IMR-90 (cell line): ENCODE data around the gene RUBCN. TPM values are rescaled to one million over a fixed set of nuclear protein-coding genes. Genes with fewer than 3 reads are reported as not detected.
A peak's percentile ranks its signal among the peaks of the same experiment; 100 is the strongest.
"Not testable (repeated sequence)": the region's sequence is repeated elsewhere in the genome, so short reads cannot be mapped to it uniquely, and the experiment has no call there.

ENCODE experiments used
- ATAC-seq: fragments of 200-7000 bp; cut with Tn5 transposase; 2 replicates; pipeline ENCODE4 v1.9.1; 2020; ENCODE audit warnings: low read depth, mild to moderate bottlenecking, moderate library complexity
- BruUV-seq: library from RNA; stranded (reverse); fragments of 400-500 nt; replicated peaks from 2 replicates; lab custom pipeline; 2021; lab: Mats Ljungman, UMichigan
- CTCF ChIA-PET: fragments of 300-600 bp; formaldehyde crosslinking; extraction: SDS; loops from one replicate; lab custom pipeline; 2021; ENCODE audit warnings: antibody characterized with exemption; lab: Yijun Ruan, JAX
- POLR2A ChIA-PET: fragments of 300-600 bp; sonication (Branson Sonifier 250); formaldehyde crosslinking; loops from one replicate; lab custom pipeline; 2022; ENCODE audit warnings: antibody characterized with exemption; ENCODE audit not compliant: unreplicated experiment; lab: Charles Lee
- DNase-seq: peaks from one replicate; pipeline ENCODE4 v3.0.0; 2013
- H2AFZ ChIP-seq: replicated peaks from 2 replicates; pipeline ENCODE3; 2013; ENCODE audit warnings: low read length, mild to moderate bottlenecking; ENCODE audit not compliant: poor library complexity
- H2AK5ac ChIP-seq: 2 replicates; pipeline ENCODE4 v1.6.1; 2013; ENCODE audit warnings: low read depth, low read length, inconsistent platforms
- H2AK9ac ChIP-seq: replicated peaks from 2 replicates; pipeline ENCODE3; 2013; ENCODE audit warnings: mild to moderate bottlenecking, low read depth, low read length, moderate library complexity; ENCODE audit not compliant: poor library complexity
- H2BK120ac ChIP-seq: 2 replicates; pipeline ENCODE4 v1.6.1; 2013; ENCODE audit warnings: low read depth, low read length, inconsistent platforms
- H2BK15ac ChIP-seq: 3 replicates; pipeline ENCODE4 v1.6.1; 2013; ENCODE audit warnings: low read depth, low read length, inconsistent platforms
- H2BK20ac ChIP-seq: 2 replicates; pipeline ENCODE4 v1.6.1; 2013; ENCODE audit warnings: low read depth, mild to moderate bottlenecking, inconsistent platforms, low read length, moderate library complexity
- H2BK5ac ChIP-seq: 2 replicates; pipeline ENCODE4 v1.6.1; 2013; ENCODE audit warnings: mild to moderate bottlenecking, low read depth, low read length, inconsistent platforms; ENCODE audit not compliant: poor library complexity, severe bottlenecking
- H3K14ac ChIP-seq: replicated peaks from 2 replicates; pipeline ENCODE4 v1.6.1; 2013; ENCODE audit warnings: low read depth, low read length, inconsistent platforms
- H3K18ac ChIP-seq: 2 replicates; pipeline ENCODE4 v1.6.1; 2013; ENCODE audit warnings: low read depth, low read length, control low read depth
- H3K23ac ChIP-seq: 2 replicates; pipeline ENCODE4 v1.6.1; 2013; ENCODE audit warnings: low read depth, low read length, inconsistent platforms
- H3K27ac ChIP-seq: 2 replicates; pipeline ENCODE4 v1.5.1; 2013; ENCODE audit warnings: mild to moderate bottlenecking, control low read depth, low read length; ENCODE audit not compliant: insufficient read depth
- H3K27me3 ChIP-seq: 2 replicates; pipeline ENCODE4 v1.6.1; 2013; ENCODE audit warnings: low read length; ENCODE audit not compliant: control insufficient read depth, insufficient read depth
- H3K36me3 ChIP-seq: 2 replicates; pipeline ENCODE4 v1.6.1; 2013; ENCODE audit warnings: low read length, mixed read lengths; ENCODE audit not compliant: control insufficient read depth, insufficient read depth
- H3K4ac ChIP-seq: 2 replicates; pipeline ENCODE4 v1.6.1; 2013; ENCODE audit warnings: low read depth, low read length, inconsistent platforms
- H3K4me1 ChIP-seq: 2 replicates; pipeline ENCODE4 v1.6.1; 2013; ENCODE audit warnings: low read length, mixed read lengths; ENCODE audit not compliant: control insufficient read depth, insufficient read depth
- H3K4me2 ChIP-seq: 2 replicates; pipeline ENCODE4 v1.6.1; 2013; ENCODE audit warnings: low read depth, mild to moderate bottlenecking, control low read depth, low read length, moderate library complexity
- H3K4me3 ChIP-seq: 2 replicates; pipeline ENCODE4 v1.5.1; 2013; ENCODE audit warnings: low read depth, mild to moderate bottlenecking, control low read depth, low read length, moderate library complexity; ENCODE audit not compliant: insufficient read depth
- H3K56ac ChIP-seq: 2 replicates; pipeline ENCODE4 v1.6.1; 2013; ENCODE audit warnings: low read length, inconsistent platforms; ENCODE audit not compliant: insufficient read depth; ENCODE audit errors: extremely low read depth
- H3K79me1 ChIP-seq, 2 experiments: 2 replicates each; pipeline ENCODE4 v1.6.1; 2013; ENCODE audit warnings: low read length in 2 of 2, inconsistent platforms in 1 of 2, low read depth in 1 of 2
- H3K9ac ChIP-seq: 2 replicates; pipeline ENCODE4 v1.6.1; 2013; ENCODE audit warnings: low read depth, low read length, control low read depth
- H3K9me1 ChIP-seq: 2 replicates; pipeline ENCODE4 v1.6.1; 2013; ENCODE audit warnings: low read length, inconsistent platforms; ENCODE audit not compliant: insufficient read depth
- H3K9me3 ChIP-seq: 2 replicates; pipeline ENCODE4 v1.6.1; 2013; ENCODE audit warnings: low read length; ENCODE audit not compliant: control insufficient read depth, insufficient read depth
- H4K20me1 ChIP-seq: 2 replicates; pipeline ENCODE4 v1.6.1; 2013; ENCODE audit warnings: low read length, inconsistent platforms; ENCODE audit not compliant: insufficient read depth
- H4K5ac ChIP-seq: 2 replicates; pipeline ENCODE4 v1.6.1; 2013; ENCODE audit warnings: mild to moderate bottlenecking, low read depth, low read length, control low read depth
- H4K8ac ChIP-seq, 2 experiments: 2 replicates each; pipeline ENCODE4 v1.6.1; 2013; ENCODE audit warnings: low read depth in 2 of 2, low read length in 2 of 2, control low read depth in 1 of 2, inconsistent platforms in 1 of 2
- H4K91ac ChIP-seq: 2 replicates; pipeline ENCODE4 v1.6.1; 2013; ENCODE audit warnings: low read depth, low read length, inconsistent platforms; ENCODE audit not compliant: insufficient read depth
- CTCF ChIP-seq: conservative IDR thresholded peaks from 2 replicates; pipeline ENCODE4 v1.5.1; 2012; ENCODE audit warnings: mild to moderate bottlenecking, low read depth, low read length, improper control_type of control experiment
- SMC3 ChIP-seq: fragments of 150-350 bp; IDR thresholded peaks from 2 replicates; pipeline ENCODE4 v1.6.1; 2016; ENCODE audit warnings: low read depth, mild to moderate bottlenecking, antibody characterized with exemption, low read length, moderate library complexity
- WGBS, 2 experiments: methylation state at CpG; one replicate each; pipeline versions ENCODE4 v1.1.5 to v1.1.7; 2013; ENCODE audit warnings: missing lambda C conversion rate in 2 of 2; ENCODE audit not compliant: insufficient read length in 1 of 2; ENCODE audit errors: extremely low coverage in 2 of 2; 5-methylcytosine and 5-hydroxymethylcytosine counted together
- dilution Hi-C: fragments of 300-500 bp; cut with HindIII; formaldehyde crosslinking; loops from one replicate; pipeline ENCODE4 v1.14.3; 2018; ENCODE audit warnings: low sequenced_read_pairs; ENCODE audit not compliant: unreplicated experiment
- in situ Hi-C: fragments of 300-500 bp; cut with MboI; formaldehyde crosslinking; loops from 3 replicates; pipeline ENCODE4 v1.14.3; 2019; ENCODE audit warnings: low sequenced_read_pairs, inconsistent platforms, mixed read lengths
- intact Hi-C: fragments of 100-400 bp; cut with micrococcal nuclease; formaldehyde crosslinking; loops from 2 replicates; pipeline ENCODE4 v1.10.0; 2022
- polyA plus RNA-seq, 3 experiments: library from polyadenylated mRNA; depleted of rRNA; stranded (reverse); fragments of >200 nt; gene quantifications; 2 replicates each; pipeline ENCODE4 v1.2.3, GENCODE V29; 2012; ENCODE audit warnings: low replicate concordance in 1 of 3
- total RNA-seq: library from RNA; depleted of rRNA; stranded (reverse); fragments of >200 nt; gene quantifications from 2 replicates; pipeline ENCODE4 v1.2.3, GENCODE V29; 2012

Gene RUBCN
- total and polyA plus RNA-seq, 2 of the 4 experiments (the other 2 are of a cell fraction), result 10.8 to 12.6 TPM

DNA sequence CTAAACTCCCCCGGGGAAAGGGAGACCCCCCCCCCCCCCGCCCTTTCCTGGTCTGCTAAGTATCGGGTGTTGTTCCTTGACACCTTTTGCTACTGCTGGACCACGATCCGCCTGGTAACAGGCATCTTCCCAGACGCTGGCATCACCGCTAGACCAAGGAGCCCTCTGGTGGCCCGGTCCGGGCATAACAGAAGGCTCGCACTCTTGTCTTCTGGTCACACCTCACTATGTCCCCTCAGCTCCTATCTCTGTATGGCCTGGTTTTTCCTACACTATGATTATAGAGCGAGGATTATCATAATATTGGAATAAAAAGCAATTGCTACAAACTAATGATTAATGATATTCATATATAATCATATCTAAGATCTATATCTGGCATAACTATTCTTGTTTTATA lies 104.7 kb downstream of the RUBCN start:
- DNase-seq, in situ Hi-C loops: not testable (repeated sequence)
- no CpG with 5 or more reads among the region's 11 CpGs for WGBS, 2 experiments

GRCh38 chr3:197630766-197631165 lies 105.9 kb downstream of the RUBCN start:
- CTCF ChIA-PET, intact Hi-C loops: not testable (repeated sequence)

More for the DNA sequence above, 104.7 kb downstream of the RUBCN start:
- H3K79me1 ChIP-seq, H4K8ac ChIP-seq, H3K14ac ChIP-seq, H4K20me1 ChIP-seq, H3K56ac ChIP-seq, H3K18ac ChIP-seq, H3K9ac ChIP-seq, H3K4me3 ChIP-seq, H4K91ac ChIP-seq, H3K27ac ChIP-seq, H3K23ac ChIP-seq, H3K36me3 ChIP-seq, H2AK9ac ChIP-seq, H2BK20ac ChIP-seq, ATAC-seq, H3K4me1 ChIP-seq, H3K4ac ChIP-seq, intact Hi-C loops, POLR2A ChIA-PET, H3K27me3 ChIP-seq, H3K9me1 ChIP-seq, dilution Hi-C loops, H2BK15ac ChIP-seq, H2BK5ac ChIP-seq, CTCF ChIA-PET, H2BK120ac ChIP-seq, H2AK5ac ChIP-seq, H2AFZ ChIP-seq, H4K5ac ChIP-seq, H3K9me3 ChIP-seq, H3K4me2 ChIP-seq, BruUV-seq: not testable (repeated sequence)
- TF ChIP-seq SMC3 (0 out of 2 replicates have a peak, but pooled peaks have one; percentile 11), CTCF (peak; percentile 25; the same call in 1 of the 2 replicates)

More at GRCh38 chr3:197630766-197631165, 105.9 kb downstream of the RUBCN start:
- H3K27ac ChIP-seq, H3K23ac ChIP-seq, H4K91ac ChIP-seq, H3K9me1 ChIP-seq, H4K5ac ChIP-seq, BruUV-seq, H3K27me3 ChIP-seq, H4K8ac ChIP-seq, H3K18ac ChIP-seq, dilution Hi-C loops, ATAC-seq, H3K4me2 ChIP-seq, H3K79me1 ChIP-seq, H3K56ac ChIP-seq, H3K14ac ChIP-seq, H3K9ac ChIP-seq, POLR2A ChIA-PET, H2AK9ac ChIP-seq, H3K36me3 ChIP-seq, H3K9me3 ChIP-seq, H2AK5ac ChIP-seq, in situ Hi-C loops, H2BK120ac ChIP-seq, H2BK15ac ChIP-seq, H3K4me3 ChIP-seq, H3K4ac ChIP-seq, DNase-seq, H2BK5ac ChIP-seq, H4K20me1 ChIP-seq, H3K4me1 ChIP-seq, H2AFZ ChIP-seq, H2BK20ac ChIP-seq: not testable (repeated sequence)
- WGBS, 2 experiments, result 73% methylated on average over 2 of the region's 12 CpGs; no CpG with 5 or more reads in 1 of the 2 experiments
